DMS53 (cell line): ENCODE data around the gene GLCE.
A peak's percentile ranks its signal among the peaks of the same experiment; 100 is the strongest.
"Not testable (repeated sequence)": the region's sequence is repeated elsewhere in the genome, so short reads cannot be mapped to it uniquely, and the experiment has no call there.

ENCODE experiments used
- DNase-seq: peaks from one replicate; lab custom pipeline; 2025; lab: John Stamatoyannopoulos, UW

GLCE gene

GRCh38 chr15:69159805-69160140 is 662 bp upstream of the GLCE start:
- no peak for DNase-seq

GRCh38 chr15:69161079-69161877 is 843 bp downstream of the GLCE start:
- DNase-seq: peak; percentile 34

GRCh38 chr15:69161878-69162213 is 1.4 kb downstream of the GLCE start:
- DNase-seq: no peak

DNA sequence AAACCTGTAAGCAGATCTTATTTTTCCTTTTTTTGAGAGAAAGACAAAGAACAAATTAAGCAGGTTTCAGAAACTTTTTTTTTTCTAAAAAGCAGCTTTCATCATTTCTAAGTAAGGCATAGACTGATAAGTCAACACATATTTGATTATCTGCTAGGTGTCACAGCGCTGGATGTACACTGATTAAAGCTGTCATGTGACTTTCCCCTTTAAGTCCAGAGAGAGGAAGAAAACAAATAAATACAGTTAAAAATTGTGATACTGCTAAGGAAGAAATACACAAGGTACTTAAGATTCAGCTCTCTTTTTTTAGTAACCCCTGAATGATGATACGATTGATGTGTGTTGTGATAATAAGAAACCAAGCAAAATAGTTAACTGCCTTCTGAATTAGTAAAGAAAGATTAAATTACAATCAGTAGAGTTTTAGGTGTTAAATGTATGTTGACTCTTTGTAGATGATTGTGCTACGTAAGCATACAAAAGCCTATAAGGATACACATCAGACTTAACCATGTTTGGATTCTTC is 2.8 kb downstream of the GLCE start:
- DNase-seq: no peak

DNA sequence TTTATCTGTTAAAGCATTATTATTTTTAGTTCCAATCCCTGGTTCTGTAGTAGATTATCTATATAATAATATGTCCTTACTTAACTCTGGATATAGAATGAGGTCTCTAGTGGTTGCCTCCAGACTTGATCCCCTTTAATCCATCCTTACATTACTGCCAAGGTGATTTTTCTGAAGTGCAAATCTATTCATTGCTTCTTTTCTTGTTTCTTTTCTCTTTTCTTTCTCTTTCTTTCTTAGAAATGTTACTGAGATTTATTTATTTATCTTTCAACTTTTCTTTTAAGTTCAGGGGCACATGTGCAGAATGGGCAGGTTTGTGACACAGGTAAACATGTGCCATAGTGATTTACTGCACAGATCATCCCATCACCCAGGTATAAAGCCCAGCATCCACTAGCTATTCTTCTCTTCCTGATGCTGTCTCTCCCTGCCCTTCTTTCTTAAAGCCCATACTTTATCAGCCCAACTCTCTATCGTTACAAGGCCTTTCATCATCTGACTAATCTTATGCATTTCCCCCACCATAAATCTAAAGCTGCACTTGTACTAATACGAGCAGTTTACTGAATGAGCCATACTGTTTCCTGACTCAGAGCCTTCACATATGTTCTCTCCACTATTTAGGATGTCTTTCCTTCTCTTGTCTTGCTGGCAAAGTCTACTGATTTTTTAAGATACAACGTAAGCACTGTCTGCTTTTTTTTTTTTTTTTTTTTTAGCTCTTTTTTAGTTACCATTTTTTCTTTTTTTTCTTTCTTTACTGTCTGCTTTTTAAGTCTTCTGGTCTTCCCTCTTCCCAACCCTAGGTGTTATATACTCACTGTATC is 4.6 kb downstream of the GLCE start:
- no peak for DNase-seq

DNA sequence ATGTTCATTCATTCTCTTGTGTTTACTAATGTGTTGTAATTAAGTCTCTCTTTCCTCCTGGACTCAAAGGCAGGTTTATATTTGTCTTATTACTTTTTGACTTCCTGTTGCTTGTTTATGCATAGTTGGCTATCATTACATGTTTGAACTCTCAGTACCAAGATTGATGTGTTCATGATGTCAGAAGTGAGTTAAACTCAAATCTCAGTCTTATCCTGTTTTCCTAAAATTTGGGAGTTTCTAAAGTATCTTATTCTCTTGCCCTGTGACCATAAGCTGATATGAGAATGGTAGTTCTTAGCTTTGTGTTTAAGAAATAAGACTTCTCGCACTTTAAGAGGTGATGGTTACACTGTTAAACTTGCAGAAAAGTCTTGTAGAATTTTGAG is 5.2 kb downstream of the GLCE start:
- no peak for DNase-seq

- DNase-seq: no peak
Measured at GRCh38 chr15:69167218-69167846, 6.9 kb downstream of the GLCE start.

GRCh38 chr15:69168361-69168760 is 7.9 kb downstream of the GLCE start:
- not testable (repeated sequence) for DNase-seq

DNA sequence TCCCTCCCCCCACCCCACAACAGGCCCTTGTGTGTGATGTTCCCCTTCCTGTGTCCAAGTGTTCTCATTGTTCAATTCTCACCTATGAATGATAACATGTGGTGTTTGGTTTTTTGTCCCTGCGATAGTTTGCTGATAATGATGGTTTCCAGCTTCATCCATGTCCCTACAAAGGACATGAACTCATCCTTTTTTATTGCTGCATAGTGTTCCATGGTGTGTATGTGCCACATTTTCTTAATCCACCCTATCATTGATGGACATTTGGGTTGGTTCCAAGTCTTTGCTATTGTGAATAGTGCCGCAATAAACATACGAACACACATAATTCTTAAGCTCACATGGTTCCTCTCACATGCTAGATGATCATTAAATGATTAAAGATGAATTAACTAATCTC is 9.1 kb downstream of the GLCE start:
- not testable (repeated sequence) for DNase-seq

GRCh38 chr15:69170597-69170996 is 10.2 kb downstream of the GLCE start:
- DNase-seq: peak; percentile 15

- peak; percentile 31 for DNase-seq
Measured at GRCh38 chr15:69172847-69173246, 12.4 kb downstream of the GLCE start.

DNA sequence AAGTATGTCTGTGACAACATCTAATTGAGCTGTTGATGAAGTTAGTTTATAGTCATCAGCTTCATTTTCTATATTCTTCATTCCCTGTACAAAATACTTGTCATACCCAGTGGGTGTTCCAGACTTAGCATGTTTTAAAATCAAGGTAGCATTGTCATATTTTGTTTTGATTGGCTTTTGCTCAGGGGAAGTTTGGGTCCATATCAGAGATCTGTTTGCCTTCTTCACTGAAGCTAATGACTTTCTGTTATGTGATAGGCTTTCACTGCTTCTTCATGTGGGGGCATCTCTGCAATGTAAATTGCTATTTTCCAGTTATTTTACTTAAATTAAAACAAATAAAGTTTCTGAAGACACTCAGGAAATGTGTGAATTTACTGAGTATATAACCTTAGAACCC is 15.1 kb downstream of the GLCE start:
- DNase-seq: no peak

DNA sequence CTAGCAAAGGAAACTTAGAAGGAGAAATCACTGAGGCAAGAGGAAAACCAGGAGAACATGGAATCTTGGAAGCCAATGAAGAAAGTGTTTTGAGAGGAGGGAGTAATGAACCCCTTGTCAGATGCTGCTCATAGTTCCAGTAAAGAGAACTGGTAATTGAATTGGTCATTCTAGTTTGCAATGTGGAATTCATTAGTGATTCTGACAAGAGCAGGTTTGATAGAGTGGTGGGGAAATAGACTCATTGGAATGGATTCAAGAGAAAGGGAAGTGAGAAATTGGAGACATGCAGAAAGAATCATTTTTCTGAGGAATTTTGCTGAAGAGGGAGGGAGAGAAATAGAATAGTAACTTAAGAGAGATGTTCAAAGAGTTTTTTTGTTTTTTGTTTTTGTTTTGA is 21.0 kb downstream of the GLCE start:
- DNase-seq: no peak

DNA sequence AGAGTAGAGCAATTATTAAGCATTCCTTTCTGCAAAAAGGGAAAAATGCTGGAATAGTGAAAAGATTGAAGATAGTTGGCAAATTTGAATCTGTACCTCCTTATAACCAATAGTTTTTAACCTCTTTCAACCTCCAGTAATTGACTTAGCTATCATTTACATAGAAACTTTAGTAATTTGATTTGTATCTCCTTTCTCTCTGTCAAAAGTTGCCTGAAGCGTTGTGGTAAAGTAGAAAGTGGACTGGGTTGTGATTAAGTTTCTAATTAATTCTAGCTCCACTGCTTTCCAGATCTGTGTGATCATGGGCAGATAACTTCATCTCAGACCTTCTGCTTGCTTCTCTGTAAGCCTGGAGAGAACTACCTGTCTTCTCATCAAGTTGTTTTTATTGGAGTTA is 24.8 kb downstream of the GLCE start:
- no peak for DNase-seq

- no peak for DNase-seq
Measured at GRCh38 chr15:69185706-69186105, 25.3 kb downstream of the GLCE start.

GRCh38 chr15:69189157-69189556 is 28.7 kb downstream of the GLCE start:
- DNase-seq: no peak

GRCh38 chr15:69190091-69190490 is 29.7 kb downstream of the GLCE start:
- DNase-seq: no peak

- no peak for DNase-seq
Measured at GRCh38 chr15:69190504-69190903, 30.1 kb downstream of the GLCE start.

GRCh38 chr15:69194025-69194827 is 33.8 kb downstream of the GLCE start:
- DNase-seq: no peak

- DNase-seq: no peak
Measured at GRCh38 chr15:69194854-69195253, 34.4 kb downstream of the GLCE start.

GRCh38 chr15:69200832-69201745 is 40.7 kb downstream of the GLCE start:
- DNase-seq: peak; percentile 43
